GM18498 (cell line): ENCODE measurements around the gene NBDY.
"Not testable (repeated sequence)": the region's sequence is repeated elsewhere in the genome, so short reads cannot be mapped to it uniquely, and the experiment has no call there.

Experiments used
- ATAC-seq: cut with Tn5 transposase; IDR thresholded peaks from one replicate; pipeline ENCODE4 v1.9.1; 2021; ENCODE audit warnings: mild to moderate bottlenecking, moderate library complexity; ENCODE audit not compliant: unreplicated experiment

NBDY gene

DNA sequence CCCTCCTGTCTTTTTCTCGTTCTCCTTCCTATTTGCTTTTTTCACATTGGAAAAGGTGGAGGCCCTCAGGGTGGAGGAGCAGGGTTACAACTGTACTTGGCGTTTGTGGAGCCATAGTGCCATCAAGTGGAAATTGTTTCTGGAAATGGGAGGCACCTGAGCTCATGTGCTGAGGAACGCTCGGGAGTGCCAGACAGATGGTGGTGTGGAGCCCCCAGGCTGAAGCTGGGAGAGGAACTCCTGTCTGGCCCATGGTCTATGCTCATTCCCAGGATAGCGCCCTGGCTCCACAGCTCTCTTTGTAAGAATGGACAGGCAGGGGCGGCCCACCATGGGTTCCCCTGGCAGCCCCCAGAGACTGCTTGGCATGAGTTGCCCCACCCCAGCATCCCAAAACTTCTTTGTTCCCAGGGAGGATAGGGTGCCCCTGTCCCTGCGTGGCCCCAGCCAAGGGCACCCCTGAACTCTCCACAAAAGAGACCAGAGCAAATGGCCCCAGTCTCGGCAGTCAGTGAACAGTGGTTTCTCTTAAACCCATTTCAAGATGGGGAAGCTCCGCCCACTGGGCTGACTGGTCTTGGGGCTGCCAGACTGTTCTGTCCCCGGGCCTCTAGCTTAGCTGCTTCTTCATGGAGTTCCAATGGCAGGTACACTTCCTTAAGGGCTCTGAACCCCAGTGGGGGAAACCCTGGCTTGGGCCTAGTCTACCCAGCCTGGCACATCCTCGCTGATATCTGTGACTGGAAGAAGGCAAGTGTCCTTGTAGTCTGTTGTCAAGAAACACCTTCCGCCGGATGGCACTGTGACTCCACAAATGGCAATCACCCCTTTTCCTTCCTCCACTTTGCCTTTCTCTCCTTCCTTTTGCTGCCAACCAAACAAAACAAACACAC, 70.1 kb downstream of the NBDY start:
- ATAC-seq = no peak

DNA sequence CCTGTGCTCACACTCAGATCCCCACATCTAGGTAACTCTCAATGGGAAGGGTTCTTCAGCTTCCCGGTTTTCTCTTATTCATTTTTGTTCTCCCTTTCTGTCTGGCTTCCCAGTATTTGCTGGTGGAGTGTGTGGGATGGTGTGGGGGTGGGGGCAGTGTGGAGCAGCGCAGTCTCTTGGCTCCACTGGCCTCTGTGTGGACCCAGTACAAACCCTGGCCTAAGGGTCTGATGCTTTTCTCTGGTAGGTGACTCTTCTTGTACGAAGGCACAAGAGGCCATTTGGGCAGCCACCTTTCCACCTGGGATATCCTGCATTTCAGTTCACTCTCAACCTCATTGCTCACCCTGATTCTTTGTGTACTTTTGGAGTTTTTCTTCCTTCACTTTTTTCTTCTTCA, 71.3 kb downstream of the NBDY start:
- no peak for ATAC-seq

DNA sequence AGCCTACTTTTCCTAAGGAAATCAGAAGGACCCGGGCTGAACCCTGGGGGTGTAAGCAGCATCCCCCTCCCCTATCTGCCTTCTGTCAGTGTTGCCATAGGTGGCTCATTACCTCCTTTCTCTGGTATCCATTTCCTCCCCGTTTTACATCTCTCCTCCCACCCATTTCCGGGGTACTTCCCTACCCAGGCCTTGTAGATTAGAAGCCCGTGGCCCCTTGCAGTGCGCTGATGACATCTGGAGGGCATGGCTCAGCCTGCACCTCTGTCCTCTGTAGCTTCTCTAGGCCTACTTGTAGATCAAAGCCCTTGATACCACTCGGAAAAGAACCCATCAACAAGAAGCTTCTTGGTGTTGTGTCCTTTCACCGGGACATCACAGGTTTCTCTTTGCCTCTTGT, 71.8 kb downstream of the NBDY start:
- peak; percentile 56 for ATAC-seq

DNA sequence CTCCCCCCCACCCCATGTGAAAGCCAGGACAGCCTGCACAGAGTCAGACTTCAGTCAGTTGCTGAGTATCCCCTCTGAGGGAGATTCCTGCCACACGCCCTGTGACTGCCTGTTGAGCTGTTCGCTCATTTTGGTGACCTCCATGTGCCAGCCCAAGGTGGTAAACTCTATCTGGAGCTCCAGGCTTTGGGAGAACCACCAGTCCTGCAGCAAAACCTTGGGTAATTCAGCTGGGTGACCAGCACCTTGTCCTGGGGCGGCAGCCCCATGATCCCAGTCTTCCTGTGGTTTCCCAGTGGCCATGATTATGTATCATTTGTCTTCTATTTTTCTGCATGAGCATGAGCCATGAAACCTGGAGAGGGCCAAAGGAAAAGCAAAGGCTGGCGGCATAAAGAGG, 73.4 kb downstream of the NBDY start:
- no peak for ATAC-seq

DNA sequence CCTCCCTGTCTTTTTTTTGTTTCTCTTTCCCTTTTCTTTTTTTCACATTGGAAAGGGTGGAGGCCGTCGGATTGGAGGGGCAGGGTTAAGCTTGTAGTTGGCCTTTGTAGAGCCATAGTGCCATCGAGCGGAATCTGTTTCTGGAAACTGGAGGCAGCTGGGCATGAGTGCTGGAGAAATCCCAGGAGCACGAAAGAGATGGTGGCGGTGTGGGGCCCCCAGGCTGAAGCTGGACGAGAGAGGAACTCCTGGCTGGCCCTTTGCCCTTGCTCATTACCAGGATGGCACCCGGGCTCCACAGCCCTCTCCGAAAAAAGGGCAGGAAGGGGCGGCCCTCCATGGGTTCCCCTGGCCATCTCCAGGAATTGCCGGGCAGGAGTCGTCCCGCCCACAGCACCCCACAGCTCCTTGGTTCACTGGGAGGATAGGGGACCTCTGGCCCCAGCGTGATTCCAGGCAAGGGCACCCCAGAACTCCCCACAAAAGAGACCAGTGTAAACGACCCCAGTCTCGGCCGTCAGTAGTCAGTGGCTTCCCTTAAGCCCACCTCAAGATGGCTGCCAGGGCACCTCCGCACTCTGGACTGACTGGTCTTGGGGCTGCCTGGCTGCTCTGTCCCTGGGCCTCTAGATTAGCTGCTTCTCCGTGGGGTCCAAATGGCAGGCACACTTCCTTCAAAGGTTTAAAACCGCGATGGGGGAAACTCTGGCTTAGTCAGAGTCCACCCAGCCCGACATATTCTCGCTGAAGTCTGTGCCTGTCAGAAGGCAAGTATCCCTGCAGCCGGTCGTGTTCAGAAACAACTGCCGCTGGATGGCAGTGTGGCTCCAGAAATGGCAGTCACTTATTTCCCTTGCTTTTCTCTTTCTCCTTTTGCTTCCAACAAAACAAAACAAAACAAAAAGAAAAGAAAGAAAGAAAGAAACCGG, 74.1 kb downstream of the NBDY start:
- peak; percentile 42 for ATAC-seq

DNA sequence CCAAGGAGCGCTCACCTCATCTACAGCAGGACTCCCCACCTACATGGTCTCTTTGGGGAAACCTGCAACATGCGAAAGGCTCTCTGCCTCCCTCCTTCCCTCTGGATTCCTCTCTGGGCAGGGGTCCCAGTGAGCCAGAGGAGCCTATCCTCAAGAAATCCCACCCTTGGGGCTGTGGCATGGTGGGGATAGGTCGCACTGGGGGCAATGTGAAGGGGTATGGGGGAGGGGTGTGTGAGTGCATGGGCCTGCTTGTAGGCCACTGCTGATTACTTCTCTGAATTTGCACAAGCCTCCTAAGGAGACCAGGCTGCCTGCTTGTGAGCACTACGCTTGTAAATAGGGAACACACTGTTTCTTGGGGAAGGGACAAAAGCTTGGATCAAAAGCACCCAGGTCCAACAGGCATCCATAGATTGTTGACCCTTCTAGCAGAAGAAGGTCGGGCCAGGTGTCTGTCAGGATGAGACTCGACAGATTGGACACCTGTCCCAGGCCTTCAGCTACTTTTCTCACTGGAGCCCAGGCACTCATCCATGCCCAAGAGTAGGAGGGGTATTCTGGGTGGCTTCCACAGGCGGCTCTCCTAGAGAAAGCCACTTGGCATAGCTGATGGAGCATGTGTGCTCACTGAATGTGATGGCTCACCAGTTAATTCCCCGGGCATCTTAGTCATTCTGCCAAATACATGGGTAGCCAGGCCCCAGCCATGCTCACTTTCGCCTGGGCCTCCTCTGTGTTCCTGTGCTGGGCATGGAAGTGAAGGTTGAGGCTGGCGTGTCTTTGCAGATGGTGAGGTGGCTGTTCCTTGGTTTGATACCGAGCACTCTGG, 75.0 kb downstream of the NBDY start:
- ATAC-seq = no peak

DNA sequence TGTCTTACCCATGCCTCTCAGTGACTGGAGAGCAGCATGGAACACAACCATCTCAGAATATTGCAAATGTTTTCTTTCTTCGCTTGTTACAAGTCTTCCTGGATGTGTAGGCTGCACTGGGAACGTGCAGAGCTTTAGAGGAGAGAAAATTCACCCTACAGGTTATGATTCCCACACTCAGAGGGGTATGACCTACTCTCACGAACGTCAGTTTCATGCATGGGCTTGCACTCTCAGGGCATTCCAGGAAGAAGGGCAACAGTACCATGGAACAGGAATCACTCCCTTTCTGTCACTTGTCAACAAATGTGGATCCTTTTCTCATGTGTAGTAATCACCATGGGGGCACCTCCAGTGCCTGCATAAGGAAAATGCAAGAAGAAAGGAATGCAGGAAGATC, 75.8 kb downstream of the NBDY start:
- ATAC-seq = no peak

DNA sequence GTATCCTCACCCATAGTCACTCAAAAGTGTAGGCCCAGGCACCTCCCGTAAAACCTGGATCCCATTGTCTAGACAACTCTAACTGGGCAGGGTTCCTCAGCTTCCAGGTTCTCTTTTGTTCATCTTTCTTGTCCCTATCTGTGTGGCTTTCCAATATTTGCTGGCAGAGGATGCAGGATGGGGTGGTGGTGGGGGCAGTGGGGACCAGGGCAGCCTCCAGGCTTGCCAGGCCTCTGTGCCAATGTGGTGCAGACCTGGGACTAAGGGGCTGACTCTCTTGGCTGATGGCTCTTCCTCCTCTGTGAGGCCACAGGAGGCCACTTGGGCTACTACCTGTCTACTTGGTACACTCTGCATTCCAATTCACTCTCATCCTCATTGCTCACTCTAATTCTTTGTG, 76.4 kb downstream of the NBDY start:
- ATAC-seq = no peak

DNA sequence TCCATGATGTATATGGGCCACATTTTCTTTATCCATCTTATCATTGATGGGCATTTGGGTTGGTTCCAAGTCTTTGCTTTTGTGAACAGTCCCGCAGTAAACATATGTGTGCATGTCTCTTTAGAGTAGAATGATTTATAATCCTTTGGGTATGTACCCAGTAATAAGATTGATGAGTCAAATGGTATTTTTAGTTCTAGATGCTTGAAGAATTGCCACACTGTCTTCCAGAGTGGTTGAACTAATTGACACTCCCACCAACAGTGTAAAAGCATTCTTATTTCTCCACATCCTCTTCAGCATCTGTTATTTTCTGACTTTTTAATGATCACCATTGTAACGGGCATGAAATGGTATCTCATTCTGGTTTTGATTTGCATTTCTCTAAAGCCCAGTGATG, 77.1 kb downstream of the NBDY start:
- ATAC-seq = not testable (repeated sequence)

DNA sequence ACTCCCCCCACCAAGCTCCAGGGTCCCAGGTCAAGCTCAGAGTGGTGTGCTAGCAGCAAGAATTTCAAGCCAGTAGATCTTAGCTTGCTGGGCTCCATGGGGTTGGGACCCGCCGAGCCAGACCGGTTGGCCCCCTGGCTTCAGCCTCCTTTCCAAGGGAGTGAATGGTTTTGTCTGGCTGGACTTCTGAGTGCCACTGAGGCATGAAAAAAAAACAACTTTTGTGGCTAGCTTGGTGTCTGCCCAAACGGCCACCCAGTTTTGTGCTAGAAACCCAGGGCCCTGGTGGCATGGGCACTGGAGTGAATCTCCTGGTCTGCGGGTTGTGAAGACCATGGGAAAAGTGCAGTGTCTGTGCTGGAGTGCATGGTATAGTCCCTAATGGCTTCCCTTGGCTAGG, 82.6 kb downstream of the NBDY start:
- ATAC-seq = no peak

DNA sequence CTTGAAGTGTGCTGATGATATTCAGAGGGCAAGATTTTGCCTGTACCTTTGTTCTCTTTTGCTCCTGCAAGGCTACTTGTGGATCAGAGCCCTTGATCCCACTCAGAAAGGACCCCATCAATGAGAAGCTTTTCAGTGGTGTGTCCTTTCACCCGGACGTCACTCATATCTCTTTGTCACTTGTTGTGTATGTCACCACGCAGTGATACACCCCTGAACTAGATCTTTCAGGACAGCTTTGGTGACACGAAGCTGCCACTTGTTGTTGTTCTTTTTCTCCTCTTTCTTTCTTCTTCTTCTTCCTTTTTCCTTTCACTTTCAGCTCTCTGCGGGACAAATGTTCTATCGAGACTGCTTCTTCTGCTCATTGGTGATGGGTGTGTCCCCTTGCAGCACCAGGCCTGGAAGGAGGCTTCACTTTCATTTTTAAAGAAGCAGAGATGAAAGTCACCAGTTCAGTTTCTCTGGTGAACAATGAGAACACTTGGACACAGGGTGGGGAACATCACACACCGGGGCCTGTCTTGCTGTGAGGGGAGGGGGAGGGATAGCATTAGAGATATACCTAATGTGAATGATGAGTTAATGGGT, 83.6 kb downstream of the NBDY start:
- ATAC-seq = peak; percentile 93

DNA sequence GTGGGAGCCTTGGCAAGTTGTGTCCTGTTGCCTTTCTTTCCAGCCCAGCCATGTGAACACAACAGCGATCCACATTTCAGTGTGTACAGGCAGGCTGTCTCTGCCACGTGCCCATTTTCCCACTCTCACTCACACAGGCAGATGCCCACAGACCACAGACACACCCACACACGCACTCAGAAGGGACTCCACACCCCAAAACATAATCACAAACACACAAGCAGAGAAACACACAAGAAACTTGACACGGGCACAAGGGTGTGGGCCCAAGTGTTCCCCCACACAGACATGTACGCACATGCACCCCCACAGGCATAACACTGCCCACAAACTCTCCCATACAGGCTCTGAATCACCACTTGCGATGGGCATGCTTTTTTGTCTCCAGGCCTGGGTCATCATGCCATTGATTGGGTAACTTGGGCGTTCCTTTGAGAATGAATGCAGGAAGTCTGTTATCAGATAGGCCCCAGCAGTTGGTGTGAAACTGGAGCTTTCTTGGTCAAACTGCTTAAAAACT, 84.3 kb downstream of the NBDY start:
- ATAC-seq = peak; percentile 74

DNA sequence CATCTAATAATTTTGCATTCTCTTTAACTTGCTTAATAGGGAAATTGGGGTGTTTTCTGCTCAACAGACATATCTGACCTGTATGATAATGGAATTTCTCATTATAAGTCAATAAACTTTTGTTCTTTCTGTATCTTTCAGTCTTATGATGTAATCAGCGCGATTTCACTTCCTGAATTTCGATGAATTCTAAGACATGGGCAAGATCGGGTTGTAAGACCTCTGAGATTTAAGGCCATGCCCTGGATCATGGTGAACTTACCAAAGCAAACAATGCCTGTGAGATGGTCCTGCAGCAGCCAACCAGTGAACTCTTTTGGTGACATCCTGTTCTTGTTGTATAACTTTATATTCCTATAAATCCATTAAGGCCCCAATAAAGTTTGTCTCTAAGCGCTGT, 88.1 kb downstream of the NBDY start:
- ATAC-seq = no peak

DNA sequence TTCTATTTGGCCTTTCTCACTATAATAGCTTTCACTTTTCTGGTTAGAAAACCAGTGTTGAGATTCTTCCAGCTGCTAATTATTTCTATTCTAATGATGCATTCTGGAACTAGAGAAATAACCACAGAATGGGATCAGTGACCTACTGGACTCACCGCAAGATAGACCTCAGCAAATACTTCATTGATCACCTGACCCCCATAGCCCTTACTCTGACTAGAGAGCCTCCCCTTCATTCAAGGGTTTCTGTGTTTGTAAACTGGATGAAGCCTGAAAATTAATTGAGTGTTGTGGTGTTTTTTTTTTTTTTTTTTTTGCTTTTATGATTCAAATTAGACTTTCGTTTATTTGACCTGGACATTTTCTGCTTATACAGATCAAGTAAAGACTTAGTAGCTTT, 97.0 kb downstream of the NBDY start:
- no peak for ATAC-seq

DNA sequence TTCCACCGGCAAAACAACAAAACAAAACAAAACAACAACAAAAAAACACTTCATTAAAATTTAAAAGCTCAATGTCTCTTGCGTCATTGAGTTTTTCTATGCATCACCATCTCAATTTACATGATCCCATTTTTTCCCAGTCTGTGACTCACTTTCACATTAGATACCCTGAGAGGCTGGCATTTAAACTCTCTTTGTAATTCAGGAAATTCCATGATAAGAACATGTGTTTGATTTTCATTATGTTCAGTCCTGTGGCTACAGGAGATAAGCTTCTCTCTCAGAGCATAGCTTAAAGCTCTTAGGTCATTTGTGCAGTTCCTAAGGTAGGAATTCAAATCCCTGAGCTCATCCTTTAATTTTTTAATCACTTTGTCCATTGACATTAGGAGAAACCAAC, 104.6 kb downstream of the NBDY start:
- ATAC-seq = no peak

DNA sequence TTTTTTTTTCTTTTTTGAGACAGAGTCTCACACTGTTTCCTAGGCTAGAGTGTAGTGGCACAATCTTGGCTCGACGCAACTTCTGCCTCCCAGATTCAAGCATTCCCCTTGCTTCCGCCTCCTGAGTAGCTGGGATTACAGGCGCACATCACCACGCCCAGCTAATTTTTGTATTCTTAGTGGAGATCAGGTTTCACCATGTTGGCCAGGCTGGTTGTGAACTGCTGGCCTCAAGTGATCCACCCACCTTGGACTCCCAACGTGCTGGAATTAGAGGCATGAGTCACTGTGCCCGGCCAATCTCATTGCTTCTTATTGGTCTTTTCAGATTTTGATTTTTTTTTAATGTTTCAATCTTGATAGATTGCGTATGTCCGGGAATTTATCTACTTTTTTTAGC, 124.4 kb downstream of the NBDY start:
- no peak for ATAC-seq

DNA sequence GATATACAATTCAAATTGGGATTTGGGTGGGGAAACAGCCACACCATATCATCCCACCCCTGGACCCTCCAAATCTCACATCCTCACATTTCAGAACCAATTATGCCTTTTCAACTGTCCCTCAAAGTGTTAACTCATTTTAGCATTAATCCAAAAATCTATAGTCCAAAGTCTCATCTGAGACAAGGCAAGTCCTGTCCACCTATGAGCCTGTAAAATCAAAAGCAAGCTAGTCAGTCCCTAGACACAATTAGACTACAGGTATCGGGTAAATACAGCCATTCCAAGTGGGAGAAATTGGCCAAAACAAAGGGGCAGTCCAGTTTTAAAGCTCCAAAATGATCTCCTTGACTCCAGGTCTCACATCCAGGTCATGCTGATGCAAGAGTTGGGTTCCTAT, 128.0 kb downstream of the NBDY start:
- no peak for ATAC-seq

DNA sequence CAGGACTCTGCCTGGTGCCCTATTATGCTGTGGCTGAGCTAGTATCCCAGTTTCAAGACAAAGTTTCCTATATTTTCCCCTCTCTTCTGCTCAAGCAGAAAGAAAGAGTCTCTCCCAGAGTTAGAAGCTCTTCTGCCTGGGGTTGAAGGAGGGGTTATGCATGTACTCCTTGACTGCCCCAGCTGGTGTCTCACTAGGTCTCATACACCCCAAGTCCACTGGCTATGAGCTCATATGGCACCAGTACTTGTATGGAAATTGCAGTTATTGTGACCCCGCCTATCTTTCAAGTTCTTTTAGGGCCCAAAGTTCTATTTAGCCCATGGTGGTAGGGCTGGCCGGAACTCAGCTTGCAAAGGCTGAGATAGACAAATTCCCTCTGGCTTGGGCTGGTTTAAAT, 131.8 kb downstream of the NBDY start:
- no peak for ATAC-seq
